Measurements from ENCODE around the gene UNC5C.
"Not testable (repeated sequence)": the region's sequence is repeated elsewhere in the genome, so short reads cannot be mapped to it uniquely, and the experiment has no call there.

Gene UNC5C

DNA sequence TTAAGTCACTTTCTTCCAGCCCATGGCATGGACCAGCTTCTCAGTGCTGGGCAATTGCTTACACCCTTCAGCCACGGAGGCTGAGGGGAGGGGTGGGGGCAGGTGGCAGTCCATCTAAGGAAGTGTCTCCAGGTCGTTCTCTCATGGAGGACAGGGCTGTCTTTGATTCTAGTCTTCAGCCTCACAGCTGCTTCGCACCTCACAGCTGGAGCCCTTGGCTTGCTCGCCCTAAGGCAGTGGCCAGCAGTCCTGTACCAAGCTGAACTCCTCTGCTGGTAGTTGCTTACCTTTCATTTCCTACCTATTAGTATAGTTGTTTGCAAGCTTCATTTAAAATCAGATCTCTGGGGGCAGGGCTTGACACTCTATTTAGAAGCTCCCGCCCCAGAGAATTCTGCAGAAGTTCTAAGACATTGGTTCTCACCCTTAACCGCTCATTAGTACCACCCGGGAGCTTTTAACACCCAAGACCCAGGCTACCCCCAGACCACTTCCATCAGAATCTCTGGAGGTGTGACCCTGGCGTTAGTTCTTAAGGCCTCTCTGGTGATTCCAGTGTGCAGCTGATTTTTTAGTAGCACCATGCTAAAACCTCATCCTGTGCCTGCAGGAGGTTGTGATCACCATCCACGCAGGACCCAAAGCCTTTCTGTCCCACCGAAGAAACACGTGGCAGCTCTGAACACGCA lies 386.8 kb downstream of the UNC5C start:
- no peak for DNase-seq

DNA sequence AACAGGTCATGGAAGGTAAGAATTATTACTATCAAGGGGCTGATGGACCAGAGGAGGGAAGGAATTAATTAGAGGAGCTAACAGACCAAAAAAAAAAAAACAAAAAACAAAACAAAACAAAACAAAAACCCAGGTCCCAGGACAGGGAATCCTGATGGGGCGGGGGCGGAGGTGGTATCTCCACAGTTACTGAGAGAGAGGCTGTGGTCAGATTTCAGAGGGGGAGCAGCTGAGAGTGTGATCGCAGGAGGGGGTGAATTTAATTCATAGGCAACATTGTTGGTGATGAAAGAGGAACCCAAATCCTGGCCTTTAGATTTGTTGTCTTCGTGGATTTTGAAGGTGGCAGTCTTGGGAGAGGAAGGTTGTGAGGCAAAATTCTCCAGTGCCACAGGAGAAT lies 389.4 kb downstream of the UNC5C start:
- DNase-seq = no peak

DNA sequence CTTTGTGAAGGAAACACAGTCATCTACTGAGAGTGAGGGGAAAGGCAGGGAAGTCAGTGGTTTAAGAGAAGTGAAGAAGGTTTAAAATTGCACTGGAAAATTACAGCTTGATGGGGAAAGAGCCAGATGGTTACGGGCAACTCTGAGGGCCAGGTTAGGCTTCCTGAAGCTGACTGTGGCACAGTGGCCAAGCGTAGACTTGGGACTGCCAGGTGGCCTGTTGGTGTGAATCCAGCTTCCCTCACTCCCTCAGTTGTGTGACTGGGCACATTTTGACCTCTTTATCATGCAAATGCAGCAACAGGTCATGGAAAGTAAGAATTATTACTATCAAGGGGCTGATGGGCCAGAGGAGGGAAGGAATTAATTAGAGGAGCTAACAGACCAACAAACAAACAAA lies 390.1 kb downstream of the UNC5C start:
- DNase-seq = no peak

DNA sequence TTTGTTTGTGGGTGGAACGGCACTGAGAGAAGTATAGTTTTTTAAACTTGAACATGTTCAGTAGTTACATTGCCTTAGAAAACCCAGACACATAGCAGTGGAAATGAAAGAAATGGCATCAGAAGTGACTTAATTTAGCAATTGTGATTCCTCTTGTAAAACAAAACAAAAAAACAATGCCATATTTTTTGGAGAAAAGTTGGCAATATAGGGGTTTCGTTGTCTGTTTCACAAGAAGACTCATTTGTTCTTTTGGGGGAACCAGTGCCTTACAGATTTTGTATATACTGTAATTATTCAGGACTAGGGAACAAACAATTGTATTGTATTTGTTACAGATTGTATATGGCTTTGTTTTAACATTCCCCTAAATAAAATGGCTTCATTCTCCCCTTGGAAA lies 390.7 kb downstream of the UNC5C start:
- no peak for DNase-seq

DNA sequence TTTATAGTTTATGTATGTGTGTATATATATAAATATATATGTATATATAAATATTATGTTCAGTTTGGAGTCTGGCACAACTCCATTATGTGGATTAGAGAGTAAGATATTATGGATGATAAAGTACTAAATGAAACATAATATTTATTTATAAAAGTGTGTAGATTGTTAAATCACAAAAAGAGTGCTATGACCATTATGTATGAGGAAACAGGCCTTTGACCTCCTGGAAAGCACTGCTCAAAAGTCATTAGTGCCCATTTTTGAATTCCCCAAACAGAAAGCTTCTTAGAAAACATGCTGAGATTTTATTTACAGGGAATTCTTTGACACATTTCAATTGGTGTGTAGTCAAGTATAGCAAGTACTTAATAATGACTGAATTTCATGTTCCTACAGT lies 391.2 kb downstream of the UNC5C start:
- DNase-seq = no peak

DNA sequence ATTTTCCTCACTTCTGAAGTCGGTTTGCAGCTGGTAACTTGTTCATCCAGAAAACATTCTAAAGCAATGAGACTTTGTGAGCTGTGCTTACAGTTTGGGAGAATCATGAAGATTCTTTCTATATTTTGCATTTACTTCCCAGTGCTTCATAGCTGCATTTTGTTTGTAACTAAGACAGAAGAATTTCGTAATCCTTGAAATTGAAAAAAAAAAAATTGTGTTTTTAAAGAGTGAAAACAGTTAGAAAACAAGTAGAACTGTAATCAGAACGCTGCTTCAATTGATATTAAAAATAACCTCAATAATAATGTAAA lies 392.4 kb downstream of the UNC5C start:
- DNase-seq = no peak

DNA sequence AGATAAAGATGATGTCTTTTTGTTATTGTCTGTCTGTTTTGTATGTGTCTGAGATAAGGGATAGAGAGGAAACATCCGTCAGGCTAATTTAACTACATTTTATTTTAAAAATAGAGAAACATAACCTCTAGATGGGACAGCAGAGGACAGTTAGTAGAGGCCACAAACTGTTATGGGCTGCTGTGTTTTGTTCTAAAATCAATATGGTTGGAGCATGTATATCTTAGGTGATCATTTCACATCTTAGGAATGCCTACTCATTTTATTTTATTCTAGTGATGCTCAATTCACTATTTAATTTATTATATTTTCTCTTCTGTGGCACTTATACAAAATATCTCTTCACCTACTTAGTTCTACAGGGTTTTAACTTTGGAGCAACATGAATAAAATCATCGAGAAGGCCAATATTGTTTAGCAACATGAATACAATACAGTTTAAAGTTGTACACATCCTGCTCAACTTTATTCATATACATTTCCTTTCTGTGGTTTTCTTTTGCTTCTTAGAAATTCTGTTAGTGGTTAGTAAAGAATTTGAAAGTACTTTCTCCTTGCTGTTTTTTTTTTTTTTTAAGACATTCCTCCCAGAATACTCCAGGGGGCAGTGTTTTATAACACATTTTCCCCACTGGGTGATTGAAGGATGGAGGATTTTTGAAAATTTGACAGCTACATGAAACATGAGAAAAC lies 392.9 kb downstream of the UNC5C start:
- DNase-seq = peak; percentile 42

DNA sequence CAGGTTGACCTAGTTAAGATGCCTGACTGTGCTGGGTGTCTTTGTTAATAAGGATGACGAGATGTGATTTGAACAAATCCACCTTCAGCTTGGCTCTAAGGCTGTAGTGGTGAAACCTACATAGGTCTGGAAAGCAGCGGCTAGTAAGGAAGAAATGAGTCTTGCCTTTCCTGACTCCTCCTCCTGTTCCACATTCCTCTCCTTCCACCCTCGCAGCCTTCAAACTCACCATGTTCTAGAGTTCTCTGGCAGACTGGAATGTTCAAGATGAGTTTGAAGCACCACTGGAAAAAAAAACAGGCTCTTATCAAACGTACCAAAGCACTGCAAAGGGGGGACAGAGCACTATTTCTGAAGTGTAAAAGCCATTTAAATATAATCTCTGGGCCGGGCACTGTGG lies 395.6 kb downstream of the UNC5C start:
- no peak for DNase-seq

DNA sequence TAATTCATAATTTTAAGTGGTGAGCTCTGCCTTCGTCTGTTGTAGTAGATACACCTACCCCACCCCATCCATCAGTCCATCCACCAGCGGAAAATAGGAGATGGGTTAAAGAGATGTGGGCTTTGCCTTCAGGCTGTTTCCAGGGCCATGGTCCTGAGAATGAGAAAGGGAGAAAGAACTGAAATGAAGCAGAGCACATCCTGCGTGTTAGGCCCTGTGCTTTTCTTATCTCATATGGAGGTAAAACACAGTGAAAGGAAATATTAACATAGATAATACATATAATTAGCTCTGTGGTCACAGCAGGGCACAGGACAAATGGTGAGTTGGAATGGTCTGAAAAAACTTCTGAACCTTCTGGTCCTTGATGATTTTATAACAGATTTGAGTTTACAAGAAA lies 397.5 kb downstream of the UNC5C start:
- no peak for DNase-seq

DNA sequence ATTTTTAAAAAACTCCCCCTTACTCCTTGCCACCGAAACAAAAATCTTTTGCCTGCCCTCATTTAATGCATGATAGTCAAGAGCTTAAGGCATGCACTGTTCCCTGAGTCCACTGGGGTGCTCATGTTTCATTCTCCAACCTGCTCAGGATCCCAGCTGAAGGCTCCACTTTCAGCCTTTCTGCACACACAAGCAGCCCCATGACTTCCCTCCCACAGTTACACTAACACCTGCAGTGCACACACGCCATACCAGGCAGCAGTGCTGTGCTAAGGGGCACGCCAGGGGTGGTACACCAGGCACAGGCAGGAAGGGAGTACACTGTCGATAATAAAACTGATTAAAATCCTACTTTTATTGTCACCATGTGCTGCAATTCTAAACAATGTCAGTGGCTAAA lies 405.8 kb downstream of the UNC5C start:
- DNase-seq = peak; percentile 26

DNA sequence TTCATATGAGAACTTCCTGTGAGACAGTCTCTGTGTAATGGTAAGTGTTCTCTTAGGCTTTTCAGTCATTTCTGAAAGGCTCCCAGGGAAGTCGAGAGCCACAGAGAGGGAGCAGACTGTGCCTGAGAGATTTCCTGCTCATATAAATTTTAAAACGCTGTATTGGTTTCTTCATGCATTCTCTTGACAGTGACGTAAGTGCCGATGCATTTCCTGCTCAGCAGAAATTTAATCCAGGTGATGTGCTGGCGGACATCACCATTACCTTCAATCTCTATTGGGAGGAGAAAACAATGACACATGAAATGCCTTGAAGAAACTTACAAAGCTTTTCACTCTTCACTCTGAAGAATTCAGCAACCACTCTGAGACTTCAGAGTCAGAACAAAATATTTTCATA lies 407.4 kb downstream of the UNC5C start:
- no peak for DNase-seq

DNA sequence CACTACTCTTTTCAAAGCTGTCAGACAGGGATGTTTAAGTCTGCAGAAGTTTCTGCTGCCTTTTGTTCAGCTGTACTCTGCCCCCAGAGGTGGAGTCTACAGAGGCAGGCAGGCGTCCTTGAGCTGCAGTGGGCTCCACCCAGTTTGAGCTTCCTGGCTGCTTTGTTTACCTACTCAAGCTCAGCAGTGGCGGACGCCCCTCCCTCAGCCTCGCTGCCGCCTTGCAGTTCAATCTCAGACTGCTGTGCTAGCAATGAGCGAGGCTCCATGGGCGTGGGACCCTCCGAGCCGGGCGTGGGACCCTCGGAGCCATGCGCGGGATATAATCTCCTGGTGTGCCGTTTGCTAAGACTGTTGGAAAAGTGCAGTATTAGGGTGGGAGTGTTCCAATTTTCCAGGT lies 409.3 kb downstream of the UNC5C start:
- DNase-seq = not testable (repeated sequence)

DNA sequence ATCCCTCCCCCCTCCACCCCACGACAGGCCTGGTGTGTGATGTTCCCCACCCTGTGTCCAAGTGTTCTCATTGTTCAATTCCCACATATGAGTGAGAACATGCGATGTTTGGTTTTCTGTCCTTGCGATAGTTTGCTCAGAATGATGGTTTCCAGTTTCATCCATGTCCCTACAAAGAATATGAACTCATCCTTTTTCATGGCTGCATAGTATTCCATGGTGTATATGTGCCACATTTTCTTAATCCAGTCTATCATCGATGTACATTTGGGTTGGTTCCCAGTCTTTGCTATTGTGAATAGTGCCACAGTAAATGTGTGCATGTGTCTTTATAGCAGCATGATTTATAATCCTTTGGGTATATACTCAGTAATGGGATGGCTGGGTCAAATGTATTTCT lies 414.8 kb downstream of the UNC5C start:
- not testable (repeated sequence) for DNase-seq

DNA sequence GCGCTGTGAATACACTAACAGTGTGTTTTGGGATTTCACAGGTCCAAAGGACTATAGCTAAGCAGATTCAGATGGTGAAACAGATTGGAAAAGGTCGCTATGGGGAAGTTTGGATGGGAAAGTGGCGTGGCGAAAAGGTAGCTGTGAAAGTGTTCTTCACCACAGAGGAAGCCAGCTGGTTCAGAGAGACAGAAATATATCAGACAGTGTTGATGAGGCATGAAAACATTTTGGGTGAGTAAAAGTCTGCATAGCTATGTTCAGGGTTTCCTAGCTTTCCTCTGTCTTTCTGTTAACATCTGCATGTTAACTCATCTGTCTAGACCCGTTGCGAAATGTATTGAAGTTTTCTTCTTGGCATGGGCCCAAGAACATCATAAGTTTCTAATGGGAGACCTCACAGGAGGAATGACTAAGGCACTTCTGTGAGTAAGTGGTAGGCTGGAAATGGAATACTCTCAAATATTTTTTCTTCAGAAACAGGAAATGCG lies 418.9 kb downstream of the UNC5C start:
- DNase-seq = no peak

DNA sequence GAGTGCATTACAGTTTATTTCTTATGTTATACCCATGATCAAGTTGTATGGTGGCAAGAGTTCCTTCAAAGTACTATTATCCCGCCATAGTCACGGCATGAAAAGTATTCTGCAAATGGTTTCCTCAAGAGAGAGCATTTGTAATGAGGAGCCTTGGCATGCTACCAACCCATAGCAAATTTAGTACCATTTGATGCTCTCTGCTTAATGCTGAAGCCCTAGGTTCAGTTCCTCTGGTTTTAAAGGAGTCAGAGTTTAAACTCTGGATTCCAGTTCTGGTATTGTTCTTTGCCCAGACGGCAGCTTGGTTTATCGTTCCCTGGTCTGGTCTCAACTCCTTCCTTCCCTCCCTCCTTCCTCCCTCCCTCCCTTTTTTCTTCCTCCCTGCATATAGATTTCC lies 419.7 kb downstream of the UNC5C start:
- DNase-seq = no peak

DNA sequence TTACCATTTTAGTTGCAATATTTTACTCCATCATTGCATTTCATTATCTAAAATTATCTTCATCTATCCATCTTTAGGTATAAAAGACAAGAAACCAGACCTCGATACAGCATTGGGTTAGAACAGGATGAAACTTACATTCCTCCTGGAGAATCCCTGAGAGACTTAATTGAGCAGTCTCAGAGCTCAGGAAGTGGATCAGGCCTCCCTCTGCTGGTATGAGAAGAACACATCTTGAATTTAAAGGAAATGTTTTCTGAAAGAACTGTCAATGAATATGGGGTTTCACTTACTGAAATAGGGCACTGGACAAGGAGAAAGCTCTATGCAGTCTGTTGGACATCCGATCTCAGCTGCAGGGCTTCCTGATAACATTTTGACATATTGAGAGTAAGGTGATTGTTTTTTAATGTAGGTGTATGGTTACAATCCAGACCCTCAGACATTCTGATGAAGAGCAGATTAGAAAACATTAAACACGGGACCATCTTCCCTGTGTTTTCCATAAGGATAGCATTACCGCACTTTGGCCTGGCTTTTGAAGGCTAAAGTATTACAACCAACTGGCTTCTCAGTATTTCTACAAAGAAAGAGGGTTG lies 423.8 kb downstream of the UNC5C start:
- DNase-seq = peak; percentile 6

DNA sequence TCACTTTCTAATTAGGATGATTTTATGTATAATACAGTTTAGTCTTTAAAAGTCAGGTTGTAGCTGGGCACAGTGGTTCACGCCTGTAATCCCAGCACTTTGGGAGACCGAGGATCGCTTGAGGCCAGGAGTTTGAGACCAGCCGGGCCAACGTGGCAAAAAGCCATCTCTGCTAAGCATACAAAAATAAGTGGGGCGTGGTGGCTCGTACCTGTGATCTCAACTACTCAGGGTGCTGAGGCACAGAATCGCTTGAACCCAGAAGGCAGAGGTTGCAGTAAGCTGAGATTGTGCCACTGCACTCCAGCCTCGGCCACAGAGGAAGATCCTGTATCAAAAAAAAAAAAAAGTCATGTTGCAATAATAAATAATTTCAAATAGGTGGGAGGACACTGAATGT lies 426.8 kb downstream of the UNC5C start:
- no peak for DNase-seq

DNA sequence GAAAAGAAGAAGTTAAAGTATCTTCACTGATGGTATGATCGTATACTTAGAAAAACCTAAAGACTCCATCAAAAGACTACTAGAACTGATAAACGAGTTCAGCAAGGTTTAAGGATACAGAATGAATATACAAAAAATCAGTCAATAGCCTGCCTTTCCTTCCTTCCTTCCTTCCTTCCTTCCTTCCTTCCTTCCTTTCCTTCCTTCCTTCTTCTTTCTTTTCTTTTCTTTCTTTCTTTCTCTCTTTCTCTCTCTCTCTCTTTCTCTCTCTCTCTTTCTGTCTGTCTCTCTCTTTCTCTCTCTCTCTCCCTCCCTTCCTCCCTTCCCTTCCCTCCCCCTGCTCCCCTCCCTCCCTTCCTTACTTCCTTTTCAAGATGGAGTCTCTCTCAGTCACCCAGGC lies 428.3 kb downstream of the UNC5C start:
- DNase-seq = no peak

DNA sequence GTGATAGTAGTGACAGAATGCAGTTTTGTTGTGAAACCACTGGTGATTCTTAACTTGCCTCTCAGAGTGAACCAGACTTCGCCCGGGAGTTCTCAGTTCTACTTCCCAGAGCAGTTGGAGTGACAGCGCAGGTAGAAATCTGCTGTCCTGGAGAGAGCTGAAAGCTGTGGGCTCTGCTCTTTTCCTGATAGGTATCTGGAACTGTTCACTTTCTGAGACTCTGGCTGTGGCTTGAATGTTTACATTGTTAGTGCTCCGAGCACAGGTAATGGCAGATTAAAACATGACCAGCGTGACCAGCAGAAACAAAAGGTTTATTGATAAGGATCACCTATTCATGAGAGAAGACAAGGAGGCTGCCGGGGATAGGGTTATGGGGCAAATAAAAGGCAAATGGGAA lies 430.3 kb downstream of the UNC5C start:
- DNase-seq = no peak

DNA sequence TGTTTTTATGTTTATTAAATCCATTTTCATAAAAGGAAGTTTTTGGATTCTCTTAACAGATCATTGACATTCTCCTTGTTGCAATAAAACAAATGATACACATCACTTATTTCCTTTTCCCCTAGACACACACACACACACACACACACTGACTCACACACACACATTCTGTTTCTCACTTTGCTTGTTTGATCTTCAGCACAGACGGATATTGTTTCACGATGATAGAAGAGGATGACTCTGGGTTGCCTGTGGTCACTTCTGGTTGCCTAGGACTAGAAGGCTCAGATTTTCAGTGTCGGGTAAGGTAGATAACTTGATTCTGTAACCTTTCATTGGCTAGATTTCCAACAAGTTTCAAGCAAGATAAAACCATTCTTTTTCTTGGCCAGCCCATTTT lies 434.3 kb downstream of the UNC5C start:
- no peak for DNase-seq

All from NCI-H510A treated with DMSO at 0.1 percent for 48 hours (cell line).